ENCODE results near the gene ARID1B.
A peak's percentile ranks its signal among the peaks of the same experiment; 100 is the strongest.

ARID1B gene

GRCh38 chr6:156910938-156911337 is 133.8 kb downstream of the ARID1B start (continued):
- TF ChIP-seq, protein P1, sequence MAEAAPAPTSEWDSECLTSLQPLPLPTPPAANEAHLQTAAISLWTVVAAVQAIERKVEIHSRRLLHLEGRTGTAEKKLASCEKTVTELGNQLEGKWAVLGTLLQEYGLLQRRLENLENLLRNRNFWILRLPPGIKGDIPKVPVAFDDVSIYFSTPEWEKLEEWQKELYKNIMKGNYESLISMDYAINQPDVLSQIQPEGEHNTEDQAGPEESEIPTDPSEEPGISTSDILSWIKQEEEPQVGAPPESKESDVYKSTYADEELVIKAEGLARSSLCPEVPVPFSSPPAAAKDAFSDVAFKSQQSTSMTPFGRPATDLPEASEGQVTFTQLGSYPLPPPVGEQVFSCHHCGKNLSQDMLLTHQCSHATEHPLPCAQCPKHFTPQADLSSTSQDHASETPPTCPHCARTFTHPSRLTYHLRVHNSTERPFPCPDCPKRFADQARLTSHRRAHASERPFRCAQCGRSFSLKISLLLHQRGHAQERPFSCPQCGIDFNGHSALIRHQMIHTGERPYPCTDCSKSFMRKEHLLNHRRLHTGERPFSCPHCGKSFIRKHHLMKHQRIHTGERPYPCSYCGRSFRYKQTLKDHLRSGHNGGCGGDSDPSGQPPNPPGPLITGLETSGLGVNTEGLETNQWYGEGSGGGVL (tag by site-specific recombination; IDR thresholded peaks at IDR 0.05) = 0 out of 2 replicates have a peak, but pooled peaks have one; percentile 22
- TF ChIP-seq ZNF133 (tag by site-specific recombination; IDR thresholded peaks at IDR 0.05) (no peak), ZNF629 (tag by site-specific recombination; IDR thresholded peaks at IDR 0.05) (peak; percentile 70), ZNF561 (tag by site-specific recombination; IDR thresholded peaks at IDR 0.05; ENCODE audit: borderline replicate concordance) (no peak), ZNF174 (tag by site-specific recombination; IDR thresholded peaks at IDR 0.05) (no peak), ZBTB21 (tag by site-specific recombination; IDR thresholded peaks at IDR 0.05) (peak; percentile 51; the same call in 1 of the 2 replicates), ZNF202 (tag by site-specific recombination; IDR thresholded peaks at IDR 0.05; ENCODE audit: borderline replicate concordance) (no peak), ZBTB48 (tag by site-specific recombination; IDR thresholded peaks at IDR 0.05) (no peak), ZNF677 (tag by site-specific recombination; IDR thresholded peaks at IDR 0.05) (no peak), ZEB2 (tag by site-specific recombination; IDR thresholded peaks at IDR 0.05) (peak; percentile 67), OVOL3 (tag by site-specific recombination; IDR thresholded peaks at IDR 0.05) (no peak), ZNF121 (tag by site-specific recombination; IDR thresholded peaks at IDR 0.05) (no peak), WT1 (tag by site-specific recombination; IDR thresholded peaks at IDR 0.05) (no peak), TRIM28 (IDR thresholded peaks at IDR 0.05; ENCODE audit: borderline replicate concordance, low read length) (no peak), ZNF544 (tag by site-specific recombination; IDR thresholded peaks at IDR 0.05) (no peak), ZNF549 (tag by site-specific recombination; IDR thresholded peaks at IDR 0.05) (no peak), KLF10 (tag by site-specific recombination; IDR thresholded peaks at IDR 0.05) (no peak), SALL2 (tag by site-specific recombination; IDR thresholded peaks at IDR 0.05; ENCODE audit: borderline replicate concordance) (no peak), ZNF394 (tag by site-specific recombination; IDR thresholded peaks at IDR 0.05; ENCODE audit: borderline replicate concordance) (peak; percentile 28; the same call in 1 of the 2 replicates), ZFP41 (tag by site-specific recombination; IDR thresholded peaks at IDR 0.05; ENCODE audit: borderline replicate concordance) (no peak), ZNF654 (tag by site-specific recombination; IDR thresholded peaks at IDR 0.05; ENCODE audit: low read depth) (no peak), ZNF292 (tag by site-specific recombination; IDR thresholded peaks at IDR 0.05; ENCODE audit: borderline replicate concordance, low read depth) (no peak), ZBTB20 (tag by site-specific recombination; IDR thresholded peaks at IDR 0.05) (no peak), ZNF623 (tag by site-specific recombination; IDR thresholded peaks at IDR 0.05) (no peak), ZNF837 (tag by site-specific recombination; IDR thresholded peaks at IDR 0.05) (no peak), ZNF704 (tag by site-specific recombination; IDR thresholded peaks at IDR 0.05) (no peak)
- TF ChIP-seq, protein P2, sequence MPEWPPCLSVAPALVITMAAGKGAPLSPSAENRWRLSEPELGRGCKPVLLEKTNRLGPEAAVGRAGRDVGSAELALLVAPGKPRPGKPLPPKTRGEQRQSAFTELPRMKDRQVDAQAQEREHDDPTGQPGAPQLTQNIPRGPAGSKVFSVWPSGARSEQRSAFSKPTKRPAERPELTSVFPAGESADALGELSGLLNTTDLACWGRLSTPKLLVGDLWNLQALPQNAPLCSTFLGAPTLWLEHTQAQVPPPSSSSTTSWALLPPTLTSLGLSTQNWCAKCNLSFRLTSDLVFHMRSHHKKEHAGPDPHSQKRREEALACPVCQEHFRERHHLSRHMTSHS (tag by site-specific recombination; IDR thresholded peaks at IDR 0.05) = no peak
- TF ChIP-seq, protein P3, sequence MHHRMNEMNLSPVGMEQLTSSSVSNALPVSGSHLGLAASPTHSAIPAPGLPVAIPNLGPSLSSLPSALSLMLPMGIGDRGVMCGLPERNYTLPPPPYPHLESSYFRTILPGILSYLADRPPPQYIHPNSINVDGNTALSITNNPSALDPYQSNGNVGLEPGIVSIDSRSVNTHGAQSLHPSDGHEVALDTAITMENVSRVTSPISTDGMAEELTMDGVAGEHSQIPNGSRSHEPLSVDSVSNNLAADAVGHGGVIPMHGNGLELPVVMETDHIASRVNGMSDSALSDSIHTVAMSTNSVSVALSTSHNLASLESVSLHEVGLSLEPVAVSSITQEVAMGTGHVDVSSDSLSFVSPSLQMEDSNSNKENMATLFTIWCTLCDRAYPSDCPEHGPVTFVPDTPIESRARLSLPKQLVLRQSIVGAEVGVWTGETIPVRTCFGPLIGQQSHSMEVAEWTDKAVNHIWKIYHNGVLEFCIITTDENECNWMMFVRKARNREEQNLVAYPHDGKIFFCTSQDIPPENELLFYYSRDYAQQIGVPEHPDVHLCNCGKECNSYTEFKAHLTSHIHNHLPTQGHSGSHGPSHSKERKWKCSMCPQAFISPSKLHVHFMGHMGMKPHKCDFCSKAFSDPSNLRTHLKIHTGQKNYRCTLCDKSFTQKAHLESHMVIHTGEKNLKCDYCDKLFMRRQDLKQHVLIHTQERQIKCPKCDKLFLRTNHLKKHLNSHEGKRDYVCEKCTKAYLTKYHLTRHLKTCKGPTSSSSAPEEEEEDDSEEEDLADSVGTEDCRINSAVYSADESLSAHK (tag by site-specific recombination; IDR thresholded peaks at IDR 0.05) = no peak
- TF ChIP-seq, protein P4, sequence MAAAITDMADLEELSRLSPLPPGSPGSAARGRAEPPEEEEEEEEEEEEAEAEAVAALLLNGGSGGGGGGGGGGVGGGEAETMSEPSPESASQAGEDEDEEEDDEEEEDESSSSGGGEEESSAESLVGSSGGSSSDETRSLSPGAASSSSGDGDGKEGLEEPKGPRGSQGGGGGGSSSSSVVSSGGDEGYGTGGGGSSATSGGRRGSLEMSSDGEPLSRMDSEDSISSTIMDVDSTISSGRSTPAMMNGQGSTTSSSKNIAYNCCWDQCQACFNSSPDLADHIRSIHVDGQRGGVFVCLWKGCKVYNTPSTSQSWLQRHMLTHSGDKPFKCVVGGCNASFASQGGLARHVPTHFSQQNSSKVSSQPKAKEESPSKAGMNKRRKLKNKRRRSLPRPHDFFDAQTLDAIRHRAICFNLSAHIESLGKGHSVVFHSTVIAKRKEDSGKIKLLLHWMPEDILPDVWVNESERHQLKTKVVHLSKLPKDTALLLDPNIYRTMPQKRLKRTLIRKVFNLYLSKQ (tag by site-specific recombination; IDR thresholded peaks at IDR 0.05; ENCODE audit: borderline replicate concordance) = no peak
- TF ChIP-seq, protein P5, sequence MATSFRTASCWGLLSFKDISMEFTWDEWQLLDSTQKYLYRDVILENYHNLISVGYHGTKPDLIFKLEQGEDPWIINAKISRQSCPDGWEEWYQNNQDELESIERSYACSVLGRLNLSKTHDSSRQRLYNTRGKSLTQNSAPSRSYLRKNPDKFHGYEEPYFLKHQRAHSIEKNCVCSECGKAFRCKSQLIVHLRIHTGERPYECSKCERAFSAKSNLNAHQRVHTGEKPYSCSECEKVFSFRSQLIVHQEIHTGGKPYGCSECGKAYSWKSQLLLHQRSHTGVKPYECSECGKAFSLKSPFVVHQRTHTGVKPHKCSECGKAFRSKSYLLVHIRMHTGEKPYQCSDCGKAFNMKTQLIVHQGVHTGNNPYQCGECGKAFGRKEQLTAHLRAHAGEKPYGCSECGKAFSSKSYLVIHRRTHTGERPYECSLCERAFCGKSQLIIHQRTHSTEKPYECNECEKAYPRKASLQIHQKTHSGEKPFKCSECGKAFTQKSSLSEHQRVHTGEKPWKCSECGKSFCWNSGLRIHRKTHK (tag by site-specific recombination; IDR thresholded peaks at IDR 0.05) = no peak
- TF ChIP-seq, protein P6, sequence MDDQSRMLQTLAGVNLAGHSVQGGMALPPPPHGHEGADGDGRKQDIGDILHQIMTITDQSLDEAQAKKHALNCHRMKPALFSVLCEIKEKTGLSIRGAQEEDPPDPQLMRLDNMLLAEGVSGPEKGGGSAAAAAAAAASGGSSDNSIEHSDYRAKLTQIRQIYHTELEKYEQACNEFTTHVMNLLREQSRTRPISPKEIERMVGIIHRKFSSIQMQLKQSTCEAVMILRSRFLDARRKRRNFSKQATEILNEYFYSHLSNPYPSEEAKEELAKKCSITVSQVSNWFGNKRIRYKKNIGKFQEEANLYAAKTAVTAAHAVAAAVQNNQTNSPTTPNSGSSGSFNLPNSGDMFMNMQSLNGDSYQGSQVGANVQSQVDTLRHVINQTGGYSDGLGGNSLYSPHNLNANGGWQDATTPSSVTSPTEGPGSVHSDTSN (CRISPR knock-in tag; IDR thresholded peaks at IDR 0.05) = no peak

All from HEK293 (cell line).